Nephron progenitor cell (in vitro differentiated cells): ENCODE data around the gene PROM2.
"Not testable (repeated sequence)": the region's sequence is repeated elsewhere in the genome, so short reads cannot be mapped to it uniquely, and the experiment has no call there.

Source experiments
- DNase-seq: peaks from one replicate; pipeline ENCODE4 v3.0.0; 2021
- H3K27ac Mint-ChIP-seq: 2 replicates; pipeline ENCODE4 v1.8.0; 2021; ENCODE audit warnings: mild to moderate bottlenecking, moderate library complexity, mixed read lengths
- H3K27me3 Mint-ChIP-seq: 2 replicates; pipeline ENCODE4 v1.8.0; 2021; ENCODE audit warnings: mild to moderate bottlenecking, low read depth, mixed read lengths; ENCODE audit not compliant: poor library complexity
- H3K36me3 Mint-ChIP-seq: 2 replicates; pipeline ENCODE4 v1.8.0; 2021; ENCODE audit warnings: low read depth, mixed read lengths
- H3K4me1 Mint-ChIP-seq: 2 replicates; pipeline ENCODE4 v1.8.0; 2021; ENCODE audit warnings: mixed read lengths
- H3K4me3 Mint-ChIP-seq: 2 replicates; pipeline ENCODE4 v1.8.0; 2021; ENCODE audit warnings: mild to moderate bottlenecking, moderate library complexity, mixed read lengths
- H3K9me3 Mint-ChIP-seq: 2 replicates; pipeline ENCODE4 v1.8.0; 2021; ENCODE audit warnings: mild to moderate bottlenecking, moderate library complexity, mixed read lengths
- TF ChIP-seq, protein P1 (sequence below): fragments of 200-600 bp; sonication (generic); IDR thresholded peaks from 2 replicates; pipeline ENCODE4 v1.5.0; 2021; ENCODE audit warnings: antibody characterized with exemption

The PROM2 gene

GRCh38 chr2:95267458-95268210, 6.6 kb upstream of the PROM2 start:
- Mint-ChIP-seq H3K36me3 (no peaks in the 10 kb centered on the region), H3K27ac (no peak overlapping the region), H3K4me3 (no peak overlapping the region), H3K9me3 (peaks cover 10% of the 10 kb centered on the region), H3K27me3 (peaks cover 8% of the 10 kb centered on the region), H3K4me1 (peaks cover 14% of the 10 kb centered on the region)
- DNase-seq = no peak
- TF ChIP-seq, protein P1, sequence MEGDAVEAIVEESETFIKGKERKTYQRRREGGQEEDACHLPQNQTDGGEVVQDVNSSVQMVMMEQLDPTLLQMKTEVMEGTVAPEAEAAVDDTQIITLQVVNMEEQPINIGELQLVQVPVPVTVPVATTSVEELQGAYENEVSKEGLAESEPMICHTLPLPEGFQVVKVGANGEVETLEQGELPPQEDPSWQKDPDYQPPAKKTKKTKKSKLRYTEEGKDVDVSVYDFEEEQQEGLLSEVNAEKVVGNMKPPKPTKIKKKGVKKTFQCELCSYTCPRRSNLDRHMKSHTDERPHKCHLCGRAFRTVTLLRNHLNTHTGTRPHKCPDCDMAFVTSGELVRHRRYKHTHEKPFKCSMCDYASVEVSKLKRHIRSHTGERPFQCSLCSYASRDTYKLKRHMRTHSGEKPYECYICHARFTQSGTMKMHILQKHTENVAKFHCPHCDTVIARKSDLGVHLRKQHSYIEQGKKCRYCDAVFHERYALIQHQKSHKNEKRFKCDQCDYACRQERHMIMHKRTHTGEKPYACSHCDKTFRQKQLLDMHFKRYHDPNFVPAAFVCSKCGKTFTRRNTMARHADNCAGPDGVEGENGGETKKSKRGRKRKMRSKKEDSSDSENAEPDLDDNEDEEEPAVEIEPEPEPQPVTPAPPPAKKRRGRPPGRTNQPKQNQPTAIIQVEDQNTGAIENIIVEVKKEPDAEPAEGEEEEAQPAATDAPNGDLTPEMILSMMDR = no peak

DNA sequence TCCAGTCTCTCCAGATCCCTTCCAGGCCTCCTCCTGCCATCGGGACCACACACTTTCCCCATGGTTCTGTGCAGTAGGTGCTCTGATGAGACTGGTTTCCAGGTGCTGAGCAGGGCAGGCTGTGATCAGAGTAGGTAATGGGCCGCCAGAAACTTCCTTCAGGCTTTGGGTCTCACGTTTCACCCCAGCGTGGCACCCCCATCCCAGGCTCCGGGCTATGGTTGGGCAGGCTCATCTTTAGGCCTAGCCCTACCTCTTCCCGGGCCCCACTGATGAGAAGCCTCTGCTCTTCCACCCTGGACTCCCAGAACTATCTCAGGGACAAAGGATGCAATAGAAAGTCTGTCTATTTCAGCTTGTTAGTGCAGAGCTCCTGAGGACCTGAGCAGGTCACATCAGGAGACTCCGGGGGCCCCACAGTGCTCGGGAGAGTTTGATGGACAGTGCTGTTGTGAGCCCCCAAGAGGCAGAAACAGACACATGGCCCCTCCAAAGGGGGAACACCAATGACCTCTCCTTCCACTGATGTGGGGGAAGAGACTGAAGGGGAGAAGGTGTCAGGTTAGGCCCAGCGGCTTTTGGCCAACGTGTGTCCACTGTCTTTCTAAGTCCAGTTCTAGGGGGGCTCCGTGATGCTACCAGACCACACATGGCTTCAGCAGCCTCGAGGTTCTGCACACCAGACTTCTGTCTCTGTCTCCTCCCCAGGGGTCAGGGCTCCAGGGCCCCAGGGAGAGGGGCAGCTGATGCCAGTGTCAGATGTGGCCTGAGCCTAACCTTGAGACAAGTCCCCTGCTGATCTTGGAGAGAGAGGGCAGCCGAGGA, 5.8 kb upstream of the PROM2 start:
- TF ChIP-seq, protein P1 = no peak
- DNase-seq = no peak
- Mint-ChIP-seq H3K4me1 (peaks cover 14% of the 10 kb centered on the region), H3K4me3 (no peak overlapping the region), H3K27ac (no peak overlapping the region), H3K9me3 (peaks cover 5% of the 10 kb centered on the region), H3K27me3 (peaks cover 6% of the 10 kb centered on the region), H3K36me3 (no peaks in the 10 kb centered on the region)

DNA sequence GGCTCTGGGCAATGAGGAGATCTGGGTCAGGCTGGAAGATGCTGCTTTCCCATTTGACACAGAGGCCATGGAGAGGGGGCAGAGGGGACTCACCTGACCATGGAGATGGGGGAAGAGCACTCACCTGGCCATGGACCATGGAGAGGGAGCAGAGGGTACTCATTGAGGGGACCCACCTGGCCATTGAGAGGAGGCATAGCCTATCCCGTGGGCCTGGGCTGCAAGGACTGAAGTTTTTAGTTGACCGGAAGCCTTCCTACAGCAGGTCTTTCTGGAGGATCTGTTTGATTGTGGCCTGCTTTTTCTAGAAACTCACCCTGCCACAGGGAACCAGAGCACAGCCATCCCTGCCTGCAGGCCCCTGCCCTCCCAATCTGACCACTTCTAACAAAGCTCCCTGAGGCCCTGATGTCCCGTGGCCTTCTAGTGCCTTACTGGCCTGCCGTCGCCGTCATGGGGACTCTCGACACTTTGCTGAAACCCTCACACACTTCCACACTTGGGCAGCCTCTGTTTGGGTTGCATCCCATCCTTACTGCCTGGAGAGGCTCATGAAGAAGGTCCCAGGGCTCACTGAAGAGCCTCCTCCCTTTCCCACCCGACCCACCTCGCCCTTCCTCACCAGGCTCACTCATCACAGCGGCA, 5.1 kb upstream of the PROM2 start:
- Mint-ChIP-seq H3K36me3 (no peaks in the 10 kb centered on the region), H3K27me3 (peaks cover 6% of the 10 kb centered on the region), H3K4me1 (peaks cover 14% of the 10 kb centered on the region), H3K27ac (no peak overlapping the region), H3K9me3 (peaks cover 5% of the 10 kb centered on the region), H3K4me3 (no peak overlapping the region)
- TF ChIP-seq, protein P1 = no peak
- DNase-seq = no peak

- DNase-seq, H3K36me3 Mint-ChIP-seq, H3K27me3 Mint-ChIP-seq, H3K27ac Mint-ChIP-seq, H3K9me3 Mint-ChIP-seq, H3K4me3 Mint-ChIP-seq: not testable (repeated sequence)
- peaks cover 14% of the 10 kb centered on the region for H3K4me1 Mint-ChIP-seq
Observed at GRCh38 chr2:95269745-95270144, 4.5 kb upstream of the PROM2 start.

GRCh38 chr2:95270541-95271081, 3.6 kb upstream of the PROM2 start:
- Mint-ChIP-seq H3K4me1 (peaks cover 14% of the 10 kb centered on the region), H3K27ac (no peak overlapping the region), H3K27me3 (peaks cover 6% of the 10 kb centered on the region), H3K9me3 (no peaks in the 10 kb centered on the region), H3K4me3 (no peak overlapping the region), H3K36me3 (no peaks in the 10 kb centered on the region)
- TF ChIP-seq, protein P1 = no peak
- DNase-seq = no peak

- H3K36me3 Mint-ChIP-seq = no peaks in the 10 kb centered on the region
- H3K27ac Mint-ChIP-seq = no peak overlapping the region
- no peak for DNase-seq
- TF ChIP-seq, protein P1 = no peak
- H3K4me1 Mint-ChIP-seq = peaks cover 14% of the 10 kb centered on the region
- peaks cover 3% of the 10 kb centered on the region for H3K27me3 Mint-ChIP-seq
- no peaks in the 10 kb centered on the region for H3K9me3 Mint-ChIP-seq
- H3K4me3 Mint-ChIP-seq = no peak overlapping the region
Observed at GRCh38 chr2:95271381-95271971, 2.8 kb upstream of the PROM2 start.
